ENCODE data around the gene AMBRA1.
"Not testable (repeated sequence)": the region's sequence is repeated elsewhere in the genome, so short reads cannot be mapped to it uniquely, and the experiment has no call there.

AMBRA1 gene

DNA sequence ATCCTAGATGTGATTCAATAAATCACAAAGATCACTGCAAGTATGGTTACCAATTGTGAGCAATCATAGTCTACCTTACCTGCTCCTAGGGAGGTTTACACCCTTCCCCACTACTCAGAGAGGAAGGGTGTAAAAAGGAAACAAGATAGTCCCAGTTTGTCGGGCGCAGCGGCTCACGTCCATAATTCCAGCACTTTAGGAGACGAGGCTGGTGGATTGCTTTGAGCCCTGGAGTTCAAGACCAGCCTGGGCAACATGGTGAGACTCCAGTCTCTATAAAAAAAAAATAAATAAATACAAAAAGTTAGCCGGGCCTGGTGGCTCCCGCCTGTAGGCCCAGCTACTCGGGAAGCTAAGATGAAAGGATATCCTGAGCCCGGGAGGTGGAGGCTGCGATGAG is 962 bp upstream of the AMBRA1 start:
- TF ChIP-seq, protein P1, sequence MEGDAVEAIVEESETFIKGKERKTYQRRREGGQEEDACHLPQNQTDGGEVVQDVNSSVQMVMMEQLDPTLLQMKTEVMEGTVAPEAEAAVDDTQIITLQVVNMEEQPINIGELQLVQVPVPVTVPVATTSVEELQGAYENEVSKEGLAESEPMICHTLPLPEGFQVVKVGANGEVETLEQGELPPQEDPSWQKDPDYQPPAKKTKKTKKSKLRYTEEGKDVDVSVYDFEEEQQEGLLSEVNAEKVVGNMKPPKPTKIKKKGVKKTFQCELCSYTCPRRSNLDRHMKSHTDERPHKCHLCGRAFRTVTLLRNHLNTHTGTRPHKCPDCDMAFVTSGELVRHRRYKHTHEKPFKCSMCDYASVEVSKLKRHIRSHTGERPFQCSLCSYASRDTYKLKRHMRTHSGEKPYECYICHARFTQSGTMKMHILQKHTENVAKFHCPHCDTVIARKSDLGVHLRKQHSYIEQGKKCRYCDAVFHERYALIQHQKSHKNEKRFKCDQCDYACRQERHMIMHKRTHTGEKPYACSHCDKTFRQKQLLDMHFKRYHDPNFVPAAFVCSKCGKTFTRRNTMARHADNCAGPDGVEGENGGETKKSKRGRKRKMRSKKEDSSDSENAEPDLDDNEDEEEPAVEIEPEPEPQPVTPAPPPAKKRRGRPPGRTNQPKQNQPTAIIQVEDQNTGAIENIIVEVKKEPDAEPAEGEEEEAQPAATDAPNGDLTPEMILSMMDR (IDR thresholded peaks at IDR 0.05; ENCODE audit: low read depth, low read length, missing control alignments): no peak
- H3K4me3 ChIP-seq (ENCODE audit: low read depth, low read length): no peak overlapping the region
- no peak for DNase-seq (ENCODE audit: low read depth)

DNA sequence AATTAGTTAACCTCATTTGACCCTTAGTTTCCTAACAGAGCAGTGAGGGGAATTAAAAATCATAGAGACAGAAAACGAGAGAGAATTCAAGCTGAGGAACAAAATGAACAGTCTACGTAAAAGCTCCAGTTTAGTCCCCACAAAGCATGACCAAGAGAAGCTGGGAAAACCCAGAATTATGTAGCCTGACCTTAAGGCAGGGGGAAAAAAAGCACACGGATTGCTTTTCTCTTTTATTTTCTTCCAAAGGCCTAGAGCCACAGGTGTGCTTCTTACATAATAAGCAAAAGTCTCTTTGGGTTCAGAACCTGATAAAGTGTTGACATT is 514 bp upstream of the AMBRA1 start:
- TF ChIP-seq, protein P1 (IDR thresholded peaks at IDR 0.05; ENCODE audit: low read depth, low read length, missing control alignments): no peak
- peak overlapping the region; percentile 95 for H3K4me3 ChIP-seq (ENCODE audit: low read depth, low read length)

DNA sequence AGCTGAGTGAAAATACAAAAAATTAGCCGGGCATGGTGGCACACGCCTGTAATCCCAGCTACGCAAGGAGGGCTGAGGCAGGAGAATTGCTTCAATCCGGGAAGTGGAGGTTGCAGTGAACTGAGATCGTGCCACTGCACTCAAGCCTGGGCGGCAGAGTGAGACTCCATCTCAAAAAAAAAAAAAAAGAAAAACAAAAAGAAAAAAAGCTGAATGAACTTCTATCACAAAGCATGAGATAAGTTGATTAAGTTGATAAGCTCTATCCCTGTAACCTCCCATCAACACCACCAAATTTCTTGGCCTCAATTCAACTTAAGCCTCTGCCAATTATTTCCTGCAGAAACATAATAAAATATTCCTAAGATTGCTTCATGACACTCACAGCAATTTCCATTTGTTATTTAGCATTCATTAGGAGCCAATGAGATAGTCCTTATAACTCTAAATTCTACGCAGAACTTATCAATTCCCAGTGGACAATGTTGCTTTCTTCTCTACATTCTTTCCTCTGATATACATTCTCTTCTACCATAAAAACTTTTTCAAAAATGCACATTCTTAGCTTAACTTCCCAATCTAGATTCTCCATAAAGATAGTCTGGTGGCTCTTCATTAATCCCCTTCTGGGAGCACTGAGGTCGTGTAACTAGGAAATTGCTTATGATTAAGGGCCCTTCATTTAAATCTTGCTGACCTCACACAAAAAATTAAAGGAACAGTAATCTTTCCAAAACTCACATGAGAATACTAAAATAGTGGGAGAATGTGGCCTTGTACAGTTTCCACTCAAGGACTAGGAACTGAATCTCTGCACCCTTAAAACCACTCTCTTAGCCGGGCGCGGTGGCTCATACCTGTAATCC is 2.9 kb downstream of the AMBRA1 start:
- TF ChIP-seq, protein P1 (IDR thresholded peaks at IDR 0.05; ENCODE audit: low read depth, low read length, missing control alignments): no peak
- DNase-seq (ENCODE audit: low read depth): no peak
- H3K4me3 ChIP-seq (ENCODE audit: low read depth, low read length): no peak overlapping the region

More for the DNA sequence above, 514 bp upstream of the AMBRA1 start:
- DNase-seq (ENCODE audit: low read depth): no peak

DNA sequence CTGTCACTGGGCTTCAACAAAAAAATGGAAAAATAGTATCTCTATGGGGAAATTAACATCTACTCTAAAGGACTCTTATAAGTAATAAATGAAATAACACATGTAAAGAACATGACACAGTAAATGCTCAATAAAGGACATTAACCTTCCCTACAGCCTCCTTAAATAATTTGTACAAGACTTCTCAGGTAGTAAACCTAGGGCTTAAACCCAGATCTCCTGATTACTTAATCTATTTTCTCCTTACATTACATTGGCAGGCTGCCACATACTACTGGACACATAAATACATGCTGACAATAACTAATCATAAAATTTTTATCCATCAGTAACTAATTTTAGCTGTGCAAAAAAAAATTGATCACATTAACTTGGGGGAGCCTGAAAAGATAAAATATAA is 4.9 kb downstream of the AMBRA1 start:
- TF ChIP-seq, protein P1 (IDR thresholded peaks at IDR 0.05; ENCODE audit: low read depth, low read length, missing control alignments): no peak
- H3K4me3 ChIP-seq (ENCODE audit: low read depth, low read length): no peak overlapping the region
- no peak for DNase-seq (ENCODE audit: low read depth)

DNA sequence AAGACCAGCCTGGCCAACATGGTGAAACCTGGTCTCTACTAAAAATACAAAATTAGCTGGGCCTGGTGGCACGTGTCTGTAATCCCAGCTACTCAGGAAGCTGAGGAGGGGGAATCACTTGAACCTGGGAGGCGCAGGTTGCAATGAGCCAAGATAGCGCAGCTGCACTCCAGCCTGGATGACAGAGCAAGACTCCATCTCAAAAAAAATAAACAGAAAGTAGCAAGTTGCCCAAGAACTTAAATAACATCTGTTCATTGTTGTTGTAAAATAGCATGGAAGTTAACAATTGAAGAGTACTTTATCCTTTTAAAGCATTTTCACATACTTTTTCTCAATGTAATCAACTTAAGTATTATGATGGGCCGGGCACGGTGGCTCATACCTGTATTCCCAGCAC is 5.7 kb downstream of the AMBRA1 start:
- DNase-seq (ENCODE audit: low read depth): no peak
- TF ChIP-seq, protein P1 (IDR thresholded peaks at IDR 0.05; ENCODE audit: low read depth, low read length, missing control alignments): no peak

DNA sequence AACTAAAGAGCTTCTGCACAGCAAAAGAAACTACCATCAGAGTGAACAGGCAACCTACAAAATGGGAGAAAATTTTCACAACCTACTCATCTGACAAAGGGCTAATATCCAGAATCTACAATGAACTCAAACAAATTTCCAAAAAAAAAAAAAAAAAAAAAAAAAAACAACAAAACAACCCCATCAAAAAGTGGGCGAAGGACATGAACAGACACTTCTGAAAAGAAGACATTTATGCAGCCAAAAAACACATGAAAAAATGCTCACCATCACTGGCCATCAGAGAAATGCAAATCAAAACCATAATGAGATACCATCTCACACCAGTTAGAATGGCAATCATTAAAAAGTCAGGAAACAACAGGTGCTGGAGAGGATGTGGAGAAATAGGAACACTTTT is 10.3 kb downstream of the AMBRA1 start:
- DNase-seq (ENCODE audit: low read depth): not testable (repeated sequence)

More for the DNA sequence above, 5.7 kb downstream of the AMBRA1 start:
- H3K4me3 ChIP-seq (ENCODE audit: low read depth, low read length): no peak overlapping the region

DNA sequence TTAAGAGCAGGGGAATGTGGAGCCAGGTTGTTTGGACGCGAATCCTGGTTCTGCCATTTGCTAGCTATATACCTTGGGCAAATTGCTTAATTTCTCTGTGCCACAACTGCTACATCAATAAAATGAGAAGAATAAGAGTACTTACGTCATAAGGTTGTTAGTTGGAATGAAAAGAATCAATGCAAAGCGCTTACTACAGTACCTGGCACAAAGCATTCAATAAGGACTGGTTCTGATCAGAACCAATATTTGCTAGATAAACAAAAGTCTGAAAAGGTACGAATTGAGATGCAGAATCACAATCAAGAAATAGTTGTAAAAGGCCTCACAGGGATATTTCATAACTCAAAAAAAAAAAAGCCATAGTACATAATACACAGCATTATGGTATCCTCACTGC is 11.2 kb downstream of the AMBRA1 start:
- TF ChIP-seq, protein P1 (IDR thresholded peaks at IDR 0.05; ENCODE audit: low read depth, low read length, missing control alignments): no peak
- no peak overlapping the region for H3K4me3 ChIP-seq (ENCODE audit: low read depth, low read length)
- no peak for DNase-seq (ENCODE audit: low read depth)

More for the DNA sequence above, 10.3 kb downstream of the AMBRA1 start:
- not testable (repeated sequence) for H3K4me3 ChIP-seq (ENCODE audit: low read depth, low read length)

Measured in GM12864 (cell line).